ENCODE data around the gene RFWD3. TPM values are rescaled to one million over a fixed set of nuclear protein-coding genes. Genes with fewer than 3 reads are reported as not detected.

The RFWD3 gene
- total RNA-seq, 1 experiment from 2014 or later, result 138 TPM

- Histone ChIP-seq H3K36me3 (ENCODE audit: insufficient read depth, low read length, poor library complexity, severe bottlenecking) (peaks cover 100% of the 10 kb centered on the region), H3K4me3 (ENCODE audit: low read depth, low read length, poor library complexity, severe bottlenecking) (no peak overlapping the region), H3K4me1 (ENCODE audit: insufficient read depth, low read length, poor library complexity, severe bottlenecking) (peaks cover 9% of the 10 kb centered on the region), H3K27me3 (replicated peaks; ENCODE audit: insufficient read depth, low read depth, low read length, poor library complexity) (no peaks in the 10 kb centered on the region), H3K27ac (ENCODE audit: low read depth, low read length, poor library complexity, severe bottlenecking) (peak overlapping the region; percentile 38), H3K9me3 (ENCODE audit: low read depth, low read length, poor library complexity, severe bottlenecking) (no peaks in the 10 kb centered on the region)
- ChIA-PET CTCF (no interaction called here), POLR2A (ENCODE audit: low non-redundant PET) (no interaction called here)
- BruUV-seq (replicated peaks), result no TSS peak
- intact Hi-C loops (cut with micrococcal nuclease; ENCODE audit: unreplicated experiment), result loop anchor here (2.0 kb wide), 1 partner anchor 319 kb away; no protein-coding TSS in a partner anchor
- TF ChIP-seq EZH2 (IDR thresholded peaks at IDR 0.05; ENCODE audit: borderline replicate concordance, low read depth, low read length, poor library complexity, severe bottlenecking), result no peak
- DNase-seq (ENCODE audit: low spot score), result no peak
Observed at GRCh38 chr16:74627506-74628220, 39.0 kb downstream of the RFWD3 start.

GRCh38 chr16:74626741-74627416 lies 39.8 kb downstream of the RFWD3 start:
- no TSS peak for BruUV-seq (replicated peaks)
- ChIA-PET CTCF (no interaction called here), POLR2A (ENCODE audit: low non-redundant PET) (no interaction called here)
- H3K9me3 ChIP-seq (ENCODE audit: low read depth, low read length, poor library complexity, severe bottlenecking), result no peaks in the 10 kb centered on the region
- H3K4me3 ChIP-seq (ENCODE audit: low read depth, low read length, poor library complexity, severe bottlenecking), result no peak overlapping the region
- peaks cover 100% of the 10 kb centered on the region for H3K36me3 ChIP-seq (ENCODE audit: insufficient read depth, low read length, poor library complexity, severe bottlenecking)
- TF ChIP-seq, protein P1, sequence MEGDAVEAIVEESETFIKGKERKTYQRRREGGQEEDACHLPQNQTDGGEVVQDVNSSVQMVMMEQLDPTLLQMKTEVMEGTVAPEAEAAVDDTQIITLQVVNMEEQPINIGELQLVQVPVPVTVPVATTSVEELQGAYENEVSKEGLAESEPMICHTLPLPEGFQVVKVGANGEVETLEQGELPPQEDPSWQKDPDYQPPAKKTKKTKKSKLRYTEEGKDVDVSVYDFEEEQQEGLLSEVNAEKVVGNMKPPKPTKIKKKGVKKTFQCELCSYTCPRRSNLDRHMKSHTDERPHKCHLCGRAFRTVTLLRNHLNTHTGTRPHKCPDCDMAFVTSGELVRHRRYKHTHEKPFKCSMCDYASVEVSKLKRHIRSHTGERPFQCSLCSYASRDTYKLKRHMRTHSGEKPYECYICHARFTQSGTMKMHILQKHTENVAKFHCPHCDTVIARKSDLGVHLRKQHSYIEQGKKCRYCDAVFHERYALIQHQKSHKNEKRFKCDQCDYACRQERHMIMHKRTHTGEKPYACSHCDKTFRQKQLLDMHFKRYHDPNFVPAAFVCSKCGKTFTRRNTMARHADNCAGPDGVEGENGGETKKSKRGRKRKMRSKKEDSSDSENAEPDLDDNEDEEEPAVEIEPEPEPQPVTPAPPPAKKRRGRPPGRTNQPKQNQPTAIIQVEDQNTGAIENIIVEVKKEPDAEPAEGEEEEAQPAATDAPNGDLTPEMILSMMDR (conservative IDR thresholded peaks at IDR 0.05; ENCODE audit: low read depth, low read length), result no peak
- TF ChIP-seq EZH2 (IDR thresholded peaks at IDR 0.05; ENCODE audit: borderline replicate concordance, low read depth, low read length, poor library complexity, severe bottlenecking), result no peak
- intact Hi-C loops (cut with micrococcal nuclease; ENCODE audit: unreplicated experiment), result no loop called here
- no peaks in the 10 kb centered on the region for H3K27me3 ChIP-seq (replicated peaks; ENCODE audit: insufficient read depth, low read depth, low read length, poor library complexity)
- peaks cover 16% of the 10 kb centered on the region for H3K4me1 ChIP-seq (ENCODE audit: insufficient read depth, low read length, poor library complexity, severe bottlenecking)
- DNase-seq (ENCODE audit: low spot score), result no peak
- peak overlapping the region; percentile 38 for H3K27ac ChIP-seq (ENCODE audit: low read depth, low read length, poor library complexity, severe bottlenecking)

GRCh38 chr16:74625500-74626350 lies 41.0 kb downstream of the RFWD3 start:
- BruUV-seq (replicated peaks), result no TSS peak
- TF ChIP-seq EZH2 (IDR thresholded peaks at IDR 0.05; ENCODE audit: borderline replicate concordance, low read depth, low read length, poor library complexity, severe bottlenecking), result no peak
- TF ChIP-seq, protein P1 (conservative IDR thresholded peaks at IDR 0.05; ENCODE audit: low read depth, low read length), result no peak
- CTCF ChIA-PET, result no interaction called here

More at GRCh38 chr16:74625500-74626350, 41.0 kb downstream of the RFWD3 start:
- POLR2A ChIA-PET (ENCODE audit: low non-redundant PET), result interaction anchor here (1.2 kb wide), 1 partner anchor 42 kb away, joined by 6 read pairs; no protein-coding TSS in a partner anchor
- Histone ChIP-seq H3K4me3 (ENCODE audit: low read depth, low read length, poor library complexity, severe bottlenecking) (no peak overlapping the region), H3K27ac (ENCODE audit: low read depth, low read length, poor library complexity, severe bottlenecking) (peak overlapping the region; percentile 73), H3K4me1 (ENCODE audit: insufficient read depth, low read length, poor library complexity, severe bottlenecking) (peaks cover 18% of the 10 kb centered on the region), H3K27me3 (replicated peaks; ENCODE audit: insufficient read depth, low read depth, low read length, poor library complexity) (no peaks in the 10 kb centered on the region), H3K36me3 (ENCODE audit: insufficient read depth, low read length, poor library complexity, severe bottlenecking) (peaks cover 98% of the 10 kb centered on the region), H3K9me3 (ENCODE audit: low read depth, low read length, poor library complexity, severe bottlenecking) (no peaks in the 10 kb centered on the region)
- DNase-seq (ENCODE audit: low spot score), result no peak
- intact Hi-C loops (cut with micrococcal nuclease; ENCODE audit: unreplicated experiment), result no loop called here

All from A673 (cell line).